Fibroblast of skin of back (primary cell): ENCODE results near the gene TMC8.

ENCODE experiments used
- DNase-seq: peaks from one replicate; pipeline ENCODE4 v3.0.0-alpha.2; 2013

The TMC8 gene

GRCh38 chr17:78124081-78124835 lies 6.3 kb upstream of the TMC8 start:
- no peak for DNase-seq

- no peak for DNase-seq
Measured at GRCh38 chr17:78124836-78125137, 5.8 kb upstream of the TMC8 start.

GRCh38 chr17:78125138-78125913 lies 5.2 kb upstream of the TMC8 start:
- DNase-seq = no peak

- no peak for DNase-seq
Measured at GRCh38 chr17:78125976-78126894, 4.3 kb upstream of the TMC8 start.

GRCh38 chr17:78126895-78127238 lies 3.7 kb upstream of the TMC8 start:
- DNase-seq = no peak

GRCh38 chr17:78127239-78127887 lies 3.2 kb upstream of the TMC8 start:
- DNase-seq = no peak

- no peak for DNase-seq
Measured at GRCh38 chr17:78127888-78128550, 2.6 kb upstream of the TMC8 start.

- DNase-seq = peak; percentile 10
Measured at GRCh38 chr17:78128551-78129350, 1.8 kb upstream of the TMC8 start, which contains the start of gene TMC6. TMC6 (minus strand) TSS chr17:78128755; CDS start chr17:78126832, 1,923 bp downstream.

GRCh38 chr17:78129351-78130089 lies 1.1 kb upstream of the TMC8 start:
- no peak for DNase-seq

GRCh38 chr17:78130090-78130436 lies 508 bp upstream of the TMC8 start:
- DNase-seq = no peak

- DNase-seq = no peak
Measured at GRCh38 chr17:78131172-78132083, 857 bp downstream of the TMC8 start.

- DNase-seq = no peak
Measured at GRCh38 chr17:78132084-78132676, 1.6 kb downstream of the TMC8 start.

GRCh38 chr17:78132767-78133178 lies 2.2 kb downstream of the TMC8 start:
- DNase-seq = no peak

GRCh38 chr17:78133179-78133951 lies 2.8 kb downstream of the TMC8 start:
- DNase-seq = no peak

GRCh38 chr17:78133971-78134898 lies 3.7 kb downstream of the TMC8 start:
- peak; percentile 28 for DNase-seq

- no peak for DNase-seq
Measured at GRCh38 chr17:78134899-78135385, 4.4 kb downstream of the TMC8 start.
